Nucleus accumbens (tissue), 56 donors: ENCODE results near the gene BCAR3.

ENCODE experiments used
- DNase-seq, 56 donors: peaks; one replicate each; lab custom pipeline; 2025; lab: John Stamatoyannopoulos, UW

The BCAR3 gene

DNA sequence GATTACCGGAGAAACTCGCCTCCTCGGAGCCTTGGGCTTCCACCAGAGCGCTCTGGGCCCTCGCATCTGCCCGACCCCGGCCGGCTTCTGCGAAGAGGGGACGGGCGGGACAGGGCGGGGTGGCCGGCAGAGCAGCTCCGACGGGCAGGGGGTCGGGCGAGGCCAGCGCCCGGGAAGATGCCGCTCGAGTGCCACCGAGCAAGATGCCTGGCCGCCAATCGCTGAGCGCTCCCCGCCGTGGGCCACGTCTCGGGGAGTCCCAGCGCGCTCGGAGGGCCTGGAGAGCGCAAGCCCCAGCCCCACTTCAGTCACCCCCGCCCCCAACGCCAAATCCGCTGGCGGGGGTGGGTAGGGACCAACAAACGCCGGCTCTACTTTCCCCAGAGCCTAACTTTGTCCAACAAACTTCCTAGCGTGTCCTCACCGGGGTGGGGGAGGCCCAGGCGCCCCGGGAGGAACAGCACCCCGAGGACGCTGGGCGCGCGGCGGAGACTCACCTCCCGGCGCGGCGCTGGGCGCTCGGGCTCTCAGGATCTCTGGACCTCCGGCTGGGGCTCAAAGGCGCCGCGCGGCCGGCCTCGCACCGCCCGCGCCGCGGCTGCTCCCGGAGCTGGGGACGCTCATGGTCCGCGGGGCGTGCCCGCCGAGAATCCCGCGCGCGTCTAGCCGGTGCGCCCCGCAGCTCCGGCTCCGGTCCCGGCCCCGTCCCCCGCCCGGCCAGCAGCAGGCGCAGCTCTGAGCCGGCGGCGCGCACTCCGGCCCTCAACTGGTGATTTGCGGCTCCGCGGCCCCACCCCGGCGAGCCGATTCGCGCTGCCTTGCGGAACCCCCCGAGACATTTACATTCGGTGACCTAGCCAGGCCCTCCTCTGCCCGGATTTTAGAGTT lies at the start of gene BCAR3:
BCAR3 (minus strand) TSS at position 737 of the 888 bp plus-strand sequence. CDS start 6,907 bp downstream, outside the sequence.
- peak in 37 of 56 donors; percentile 8 to 77 (median 33) for DNase-seq

GRCh38 chr1:93730621-93731020 lies 49.0 kb upstream of the BCAR3 start:
- no peak for DNase-seq

GRCh38 chr1:93729906-93730305 lies 48.3 kb upstream of the BCAR3 start:
- no peak for DNase-seq

DNA sequence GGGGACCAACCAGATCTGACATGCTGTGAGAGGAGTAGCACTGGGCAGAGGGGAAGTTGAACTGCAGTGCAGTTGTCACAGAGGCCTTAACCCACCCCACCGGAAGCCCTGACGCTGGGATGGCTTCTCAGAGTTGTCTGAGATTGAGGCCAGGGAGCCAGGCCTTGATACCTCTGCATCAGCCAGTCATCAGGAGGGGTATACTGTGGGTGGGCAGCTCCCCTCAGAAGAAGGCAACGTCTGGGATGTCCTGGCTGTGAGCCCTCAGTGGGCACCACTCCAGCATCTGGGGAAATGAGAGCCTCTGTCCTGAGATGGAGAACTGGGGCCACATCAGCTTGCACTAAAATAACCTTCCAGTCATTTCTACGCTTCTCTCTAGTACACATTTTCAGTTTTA lies 47.9 kb upstream of the BCAR3 start:
- no peak for DNase-seq

GRCh38 chr1:93728480-93729131 lies 47.0 kb upstream of the BCAR3 start:
- DNase-seq, result peak in 4 of 56 donors; percentile 9 to 29 (median 18)

GRCh38 chr1:93723733-93724270 lies 42.2 kb upstream of the BCAR3 start:
- DNase-seq, result no peak

DNA sequence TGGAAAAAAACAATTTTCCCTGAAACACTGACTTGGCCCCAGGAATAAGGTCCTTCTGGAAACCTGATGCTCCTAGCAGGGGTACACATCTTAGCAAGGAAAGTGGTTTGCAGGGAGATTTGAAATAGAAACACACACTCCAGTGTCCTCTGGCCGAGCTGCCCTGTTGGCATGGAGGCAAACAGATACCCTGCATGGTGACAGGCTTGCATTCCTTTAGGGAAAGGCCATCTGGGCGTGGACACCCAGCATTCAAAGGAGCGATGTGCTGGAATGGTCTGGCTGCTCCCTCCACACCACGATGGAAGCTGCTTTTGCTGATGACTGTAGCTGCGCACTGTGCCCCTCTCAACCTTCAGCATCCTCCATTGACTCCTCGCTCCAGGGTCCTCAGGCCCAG lies 41.5 kb upstream of the BCAR3 start:
- DNase-seq, result no peak

- DNase-seq, result no peak
These were observed 40.7 kb upstream of the BCAR3 start for GRCh38 chr1:93722081-93723031.

DNA sequence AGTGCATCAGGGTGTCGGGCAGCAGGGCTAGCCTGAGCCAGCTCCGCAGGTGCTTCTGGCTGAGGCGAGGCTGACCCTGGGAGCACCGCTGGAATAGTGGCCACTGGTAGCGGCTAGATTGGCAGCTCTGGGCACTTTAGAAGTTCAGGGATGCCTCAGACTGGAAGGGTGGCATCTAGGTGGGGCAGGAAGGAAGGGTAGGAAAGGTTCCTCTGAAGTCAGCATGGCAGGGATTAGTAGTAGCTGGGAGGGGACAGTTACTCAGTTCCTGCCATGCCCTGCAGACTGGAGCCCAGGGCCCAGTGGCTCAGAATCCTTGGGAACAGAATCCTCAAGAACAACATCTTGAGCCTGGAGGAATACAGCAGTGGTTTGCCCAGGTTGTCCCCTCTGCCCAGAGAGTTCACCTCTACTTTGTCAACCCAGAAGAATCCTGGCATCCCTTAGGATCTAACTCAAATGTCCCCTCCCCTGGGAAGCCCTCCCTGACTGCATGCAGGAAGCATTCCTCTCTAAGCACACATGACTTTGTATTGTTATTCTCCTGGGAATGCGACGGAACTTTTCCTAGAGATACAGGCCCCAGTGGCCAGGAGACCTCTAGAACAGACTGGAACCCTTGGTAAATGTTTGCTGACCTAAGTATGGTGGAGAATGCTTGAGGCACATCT lies 39.5 kb upstream of the BCAR3 start:
- DNase-seq, result no peak

DNA sequence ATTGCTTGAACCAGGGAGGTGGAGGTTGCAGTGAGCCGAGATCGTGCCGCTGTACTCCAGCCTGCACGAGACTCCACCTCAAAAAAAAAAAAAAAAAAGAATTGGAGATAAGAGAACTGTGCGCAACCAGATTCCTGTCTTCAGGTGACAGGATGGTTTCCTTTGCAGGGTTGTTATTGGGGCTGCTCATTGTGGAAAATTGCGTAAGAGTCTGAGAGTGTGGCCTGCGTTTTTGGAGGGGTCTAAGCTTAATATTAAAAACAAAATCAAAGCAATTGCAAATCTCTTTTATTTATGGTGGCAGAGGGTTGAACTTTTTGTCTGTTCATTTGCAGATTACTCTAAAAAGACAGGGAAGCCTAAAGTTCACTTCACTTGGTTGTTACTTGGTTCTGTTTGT lies 36.0 kb upstream of the BCAR3 start:
- DNase-seq, result no peak

DNA sequence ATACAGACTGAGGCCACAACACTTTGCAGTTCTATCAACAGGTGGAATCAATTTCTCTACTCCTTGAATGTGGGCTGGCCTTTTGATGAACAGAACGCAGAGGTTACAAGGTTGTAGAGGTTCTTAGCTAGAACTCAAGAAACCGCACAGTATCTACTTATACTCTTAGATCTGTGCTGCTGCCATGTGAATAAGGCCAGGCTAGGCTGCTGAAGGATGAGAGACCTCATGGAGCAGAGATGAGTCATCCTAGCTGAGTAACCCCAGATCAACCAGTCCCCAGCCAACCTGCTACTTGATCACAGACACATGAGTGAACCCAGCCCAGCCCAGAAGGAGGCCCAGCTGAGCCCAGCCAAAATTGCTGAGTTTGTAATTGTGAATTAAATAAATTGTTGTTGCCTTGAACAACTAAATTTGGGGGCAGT lies 35.3 kb upstream of the BCAR3 start:
- DNase-seq, result no peak

DNA sequence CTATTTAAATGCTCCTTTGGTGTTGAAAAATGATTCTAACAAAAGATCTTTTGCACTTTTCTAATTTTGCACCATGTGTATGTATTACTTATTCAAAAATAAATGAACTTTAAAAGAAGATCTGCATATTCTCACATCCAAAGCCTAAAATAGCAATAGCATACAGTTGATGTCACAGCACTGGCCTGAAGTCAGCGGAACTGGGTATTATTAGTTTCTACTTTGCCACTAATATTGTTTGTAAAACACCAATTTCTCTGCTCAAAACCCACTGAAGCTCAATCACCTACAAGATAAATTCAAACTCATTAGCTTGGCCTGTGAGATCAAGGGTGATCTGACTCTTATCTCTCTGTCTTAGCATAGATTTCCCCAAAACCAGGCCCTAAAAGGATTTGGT lies 34.5 kb upstream of the BCAR3 start:
- DNase-seq, result no peak

DNA sequence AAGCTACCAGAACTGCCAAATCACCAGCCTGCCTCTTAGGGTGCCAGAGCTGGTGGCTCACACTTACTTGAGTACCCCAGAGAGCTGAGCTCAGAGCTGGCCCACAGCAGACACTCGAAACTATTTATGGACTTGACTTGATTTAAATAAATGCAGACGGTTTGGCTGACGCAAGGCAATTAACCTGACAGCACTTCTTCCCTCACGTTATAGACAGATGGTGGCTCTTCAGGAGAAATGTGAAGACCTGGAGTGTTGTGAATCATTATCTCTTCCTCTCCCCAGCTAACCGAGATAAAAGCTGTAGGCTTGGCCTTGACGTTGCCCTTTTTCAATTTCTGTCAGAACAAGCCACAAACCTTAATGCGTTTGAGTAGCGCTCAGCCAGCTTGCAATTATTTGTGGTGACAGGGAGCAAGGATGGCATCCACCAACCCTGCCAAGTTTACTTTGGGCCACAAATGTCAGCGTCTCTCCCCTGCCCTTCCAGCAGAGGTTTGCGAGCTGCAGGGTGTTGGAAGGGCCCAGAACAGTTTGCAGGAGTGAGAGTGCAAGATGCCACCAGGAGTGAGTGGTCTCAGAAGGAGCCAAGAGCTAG lies 34.0 kb upstream of the BCAR3 start:
- DNase-seq, result no peak

DNA sequence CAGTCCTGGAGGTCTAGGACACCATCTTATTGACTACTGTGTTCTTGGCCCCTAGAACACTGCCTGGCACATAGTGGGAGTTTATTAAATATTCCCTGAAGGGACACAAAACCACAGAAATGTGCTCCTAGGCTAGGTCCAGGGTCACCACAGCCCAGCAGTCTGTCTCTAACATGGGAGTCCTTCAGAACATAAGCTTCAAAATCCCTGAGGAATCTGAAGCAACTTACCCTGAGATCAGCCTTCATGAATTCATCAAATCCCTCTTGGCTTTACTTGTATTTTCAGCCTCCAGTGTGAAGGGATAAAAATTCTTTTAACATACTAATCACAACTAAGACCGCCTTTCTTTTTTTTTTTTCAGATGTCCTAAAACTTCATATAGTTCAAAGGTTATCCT lies 32.7 kb upstream of the BCAR3 start:
- no peak for DNase-seq

- DNase-seq, result no peak
These were observed 31.7 kb upstream of the BCAR3 start for GRCh38 chr1:93713341-93713740.

DNA sequence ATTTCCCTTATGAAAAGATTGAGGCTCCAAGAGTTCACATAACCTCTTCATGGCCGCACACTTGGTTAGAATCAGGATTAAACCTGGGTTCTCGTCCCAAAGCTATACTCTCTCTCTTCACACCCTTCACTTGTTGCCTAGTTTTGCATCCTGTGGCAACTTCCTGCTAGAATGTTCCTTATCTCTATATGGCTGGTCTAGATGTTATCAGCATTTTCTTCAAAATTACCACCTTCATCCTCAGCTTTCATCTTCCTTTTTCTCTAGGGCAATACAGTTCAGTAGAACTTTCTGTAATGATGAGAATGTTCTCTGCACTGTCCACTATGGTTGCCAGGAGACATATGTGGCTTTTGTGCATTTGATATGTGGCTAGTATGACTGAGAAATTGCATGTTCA lies 31.1 kb upstream of the BCAR3 start:
- no peak for DNase-seq

GRCh38 chr1:93710499-93711453 lies 29.1 kb upstream of the BCAR3 start:
- no peak for DNase-seq
